NCI-H2227 (cell line): ENCODE results near the gene TTLL8.
"Not testable (repeated sequence)": the region's sequence is repeated elsewhere in the genome, so short reads cannot be mapped to it uniquely, and the experiment has no call there.

ENCODE experiments used
- DNase-seq: peaks from one replicate; lab custom pipeline; 2025; ENCODE audit not compliant: unreplicated experiment; lab: John Stamatoyannopoulos, UW

TTLL8 gene

DNA sequence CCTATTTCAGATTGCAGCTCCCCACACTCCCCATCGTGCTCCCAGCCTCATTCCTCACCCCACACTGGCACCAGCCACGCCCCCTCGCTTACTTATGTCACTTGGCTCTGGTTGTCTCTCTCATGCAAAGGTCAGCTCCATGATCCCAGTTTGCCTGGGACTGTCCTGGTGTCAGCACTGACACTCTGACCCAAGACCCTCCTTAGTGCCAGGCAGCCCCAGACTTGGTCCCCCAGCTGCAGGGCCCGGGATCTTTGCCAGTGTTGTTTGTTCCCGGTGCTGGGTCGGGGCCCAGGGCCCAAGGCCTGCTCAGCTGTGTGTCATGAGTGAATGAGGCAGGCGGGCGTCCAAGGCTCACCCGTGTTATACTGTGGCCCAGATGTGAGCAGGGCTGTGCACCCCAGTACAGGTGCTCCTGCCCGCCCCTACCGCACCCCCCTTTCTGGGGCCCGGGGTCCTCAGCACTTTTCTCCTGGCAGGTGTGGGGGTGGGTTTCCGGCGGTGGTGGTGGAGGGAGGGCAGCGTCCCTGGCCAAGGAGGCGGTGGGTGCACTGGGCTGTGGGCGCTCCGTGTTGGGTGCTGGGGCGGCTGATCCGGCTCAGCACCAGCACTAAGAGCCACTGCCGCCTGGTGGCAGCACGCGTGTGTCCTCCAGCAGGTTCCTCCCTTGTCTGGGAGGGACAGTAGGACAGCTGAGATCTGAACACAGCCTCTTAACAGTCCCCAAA is 65.0 kb downstream of the TTLL8 start:
- DNase-seq = no peak

DNA sequence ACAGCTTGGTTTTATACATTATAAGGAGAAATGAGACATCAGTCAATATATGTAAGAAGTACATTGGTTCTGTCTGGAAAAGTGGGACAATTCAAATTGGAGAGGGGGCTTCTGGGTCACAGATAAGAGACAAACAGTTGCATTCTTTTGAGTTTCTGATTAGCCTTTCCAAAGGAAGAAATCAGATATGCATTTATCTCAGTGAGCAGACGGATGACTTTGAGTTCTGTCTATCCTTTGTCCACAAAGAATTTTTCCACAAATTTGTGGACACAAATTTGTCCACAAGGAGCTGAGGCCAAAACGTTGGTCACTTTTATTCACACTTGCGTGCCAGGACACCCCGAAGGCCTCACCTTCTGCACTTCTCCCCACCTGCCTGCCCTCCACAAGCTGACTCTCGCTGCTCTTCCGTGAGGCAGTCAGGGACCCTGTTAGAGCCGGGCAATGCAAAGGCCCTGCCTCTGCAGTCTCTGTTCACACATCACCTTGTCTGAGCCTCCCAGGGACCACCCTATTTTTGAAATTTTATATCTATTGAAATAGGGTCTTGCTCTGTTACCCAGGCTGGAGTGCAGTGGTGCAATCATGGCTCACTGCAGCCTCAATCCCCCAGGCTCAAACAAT is 66.1 kb downstream of the TTLL8 start:
- DNase-seq = no peak

DNA sequence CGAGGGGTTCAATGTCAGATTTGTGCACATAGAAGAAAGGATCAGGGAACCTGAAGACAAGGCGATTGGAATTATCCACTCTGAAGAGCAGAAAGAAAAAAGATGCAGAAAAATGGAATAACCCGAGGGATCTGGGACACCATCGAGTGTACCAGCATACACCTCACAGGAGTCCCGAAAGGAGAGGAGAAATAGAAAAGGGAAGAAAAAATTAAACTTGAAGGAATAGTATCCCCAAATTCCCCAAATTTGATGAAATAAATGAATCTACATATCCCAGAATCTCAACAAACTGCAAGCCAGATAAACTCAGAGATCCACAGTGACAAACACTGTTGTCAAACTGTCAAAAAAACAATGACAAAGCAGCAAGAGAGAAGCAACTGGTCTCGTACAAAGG is 66.9 kb downstream of the TTLL8 start:
- no peak for DNase-seq

DNA sequence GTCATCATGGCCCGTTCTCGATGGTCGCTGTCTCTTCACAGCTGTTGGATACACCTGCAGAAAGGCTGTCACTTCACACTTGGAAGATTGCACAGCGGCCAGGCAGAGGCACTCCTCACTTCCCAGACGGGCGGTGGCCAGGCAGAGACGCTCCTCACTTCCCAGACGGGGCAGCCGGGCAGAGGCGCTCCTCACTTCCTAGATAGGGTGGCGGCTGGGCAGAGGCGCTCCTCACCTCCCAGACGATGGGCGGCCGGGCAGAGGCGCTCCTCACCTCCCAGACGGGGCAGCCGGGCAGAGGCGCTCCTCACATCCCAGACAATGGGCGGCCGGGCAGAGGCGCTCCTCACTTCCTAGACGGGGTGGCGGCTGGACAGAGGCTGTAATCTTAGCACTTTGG is 68.3 kb downstream of the TTLL8 start:
- DNase-seq = not testable (repeated sequence)

DNA sequence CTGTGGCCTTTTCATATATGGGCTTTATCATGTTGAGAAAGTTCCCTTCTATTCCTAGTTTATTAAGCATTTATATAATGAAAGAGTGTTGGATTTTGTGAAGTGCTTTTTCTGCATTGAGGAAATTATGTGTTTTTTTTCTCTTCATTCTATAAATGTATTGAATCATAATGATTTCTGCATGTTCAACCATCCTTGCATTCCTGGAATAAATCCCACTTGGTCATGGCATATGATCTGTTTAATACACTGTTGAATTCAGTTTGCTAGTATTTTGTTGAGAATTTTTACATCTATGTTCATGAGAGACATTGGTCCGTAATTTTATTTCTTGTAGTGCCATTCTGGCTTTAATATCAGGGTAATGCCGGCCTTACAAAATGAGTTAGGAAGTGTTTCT is 71.8 kb downstream of the TTLL8 start:
- DNase-seq = no peak

DNA sequence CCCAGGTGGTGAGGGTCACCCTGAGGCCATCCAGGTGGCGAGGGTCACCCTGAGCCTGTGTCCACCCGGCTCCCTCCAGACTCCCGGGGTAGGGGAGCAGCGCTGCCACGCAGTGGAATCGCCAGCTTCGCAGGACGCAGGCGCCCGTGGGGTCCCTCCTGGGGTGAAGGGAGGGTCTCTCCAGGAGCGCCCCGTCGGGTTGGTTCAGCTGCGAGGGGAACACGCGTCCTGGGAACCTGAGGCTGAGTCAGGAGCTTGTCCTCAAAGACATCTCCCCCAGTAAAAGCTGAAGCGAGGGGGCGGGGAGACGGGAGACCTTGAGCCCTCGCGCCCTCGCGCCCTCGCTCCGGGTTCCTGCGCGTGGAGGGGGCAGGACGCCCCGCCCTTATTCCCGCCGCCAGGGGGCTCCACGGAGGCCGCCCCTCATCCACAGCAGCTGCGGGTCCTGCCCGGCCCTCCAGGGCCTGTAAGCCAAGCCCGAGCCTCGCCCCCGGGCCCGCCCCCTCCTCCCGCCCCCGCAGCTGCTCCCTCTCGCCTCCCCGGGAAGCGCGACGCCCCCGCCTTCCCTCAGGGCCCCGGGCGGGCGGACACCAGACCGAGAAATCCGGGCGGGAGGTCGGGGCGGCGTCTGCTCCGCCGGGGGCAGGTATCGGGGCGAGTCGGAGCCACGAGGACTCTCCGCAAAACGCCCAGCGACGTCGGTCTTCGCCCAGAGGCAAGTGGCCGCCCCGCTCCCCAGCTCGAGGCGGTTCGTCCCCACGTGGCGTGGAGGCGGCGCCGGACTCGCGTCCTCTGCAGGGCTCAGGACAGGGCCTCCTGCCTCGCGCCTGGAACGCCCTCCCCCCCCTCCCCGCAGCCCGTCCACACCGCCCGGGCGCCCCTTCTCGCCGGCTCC is 74.7 kb downstream of the TTLL8 start:
- DNase-seq = peak; percentile 60

DNA sequence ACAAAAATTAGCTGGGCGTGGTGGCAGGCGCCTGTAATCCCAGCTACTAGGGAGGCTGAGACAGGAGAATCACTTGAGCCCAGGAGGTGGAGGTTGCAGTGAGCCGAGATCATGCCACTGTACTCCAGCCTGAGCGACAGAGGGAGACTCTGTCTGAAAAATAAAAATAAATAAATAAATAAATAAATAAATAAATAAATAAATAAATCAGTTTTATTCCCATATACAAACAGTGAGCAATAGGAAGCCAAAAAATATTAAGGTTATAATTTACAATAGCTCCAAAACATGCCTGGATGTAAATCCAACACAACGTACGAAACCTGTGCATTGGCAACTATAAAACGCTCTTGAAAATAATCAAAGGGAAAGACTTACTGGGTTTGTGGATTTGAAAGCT is 76.3 kb downstream of the TTLL8 start:
- DNase-seq = not testable (repeated sequence)

DNA sequence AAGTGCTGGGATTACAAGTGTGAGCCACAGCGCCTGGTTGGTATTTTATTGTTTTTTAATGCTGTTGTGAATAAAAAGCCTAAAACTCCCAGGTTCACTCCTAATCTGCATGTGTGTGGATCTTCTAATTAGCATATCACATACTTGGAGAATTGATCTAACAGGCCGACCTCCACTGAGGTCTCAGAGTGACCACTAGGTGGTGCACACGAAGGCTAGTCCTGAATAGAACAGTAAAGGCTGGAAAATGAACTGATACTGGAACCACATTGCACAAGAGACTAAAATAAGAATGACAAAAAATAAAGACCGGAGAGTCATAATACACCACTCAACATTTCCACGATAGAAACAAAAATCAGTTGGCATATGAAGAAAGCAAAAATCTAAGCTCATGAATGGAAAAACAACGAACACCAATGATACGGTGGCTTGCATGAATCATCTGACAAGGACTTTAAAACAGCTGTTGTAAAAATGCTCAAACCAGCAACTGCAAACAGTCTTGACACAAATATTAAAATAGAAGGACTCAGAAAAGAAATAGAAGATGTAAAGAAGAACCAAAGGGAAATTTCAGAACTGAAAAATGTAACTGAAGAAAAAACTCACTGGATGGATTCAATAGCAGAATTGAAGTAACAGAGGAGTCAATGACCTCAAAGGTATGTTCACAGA is 78.4 kb downstream of the TTLL8 start:
- no peak for DNase-seq

DNA sequence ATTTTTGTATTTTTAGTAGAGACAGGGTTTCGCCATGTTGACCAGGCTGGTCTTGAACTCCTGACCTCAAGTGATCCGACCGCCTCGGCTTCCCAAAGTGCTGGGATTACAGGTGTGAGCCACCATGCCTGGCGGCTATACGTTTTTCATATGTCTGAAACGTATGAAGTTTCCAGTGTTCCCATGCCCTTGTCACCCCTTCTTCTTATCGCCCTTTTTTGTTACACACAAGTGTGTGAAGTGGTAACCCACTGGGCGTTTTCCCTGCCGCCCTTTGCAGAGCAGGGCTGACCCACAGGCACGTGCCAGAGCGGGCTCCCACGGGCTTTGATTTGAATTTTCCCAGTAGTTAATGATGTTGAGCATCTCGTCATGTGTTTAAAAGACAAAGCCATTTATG is 80.5 kb downstream of the TTLL8 start:
- no peak for DNase-seq

DNA sequence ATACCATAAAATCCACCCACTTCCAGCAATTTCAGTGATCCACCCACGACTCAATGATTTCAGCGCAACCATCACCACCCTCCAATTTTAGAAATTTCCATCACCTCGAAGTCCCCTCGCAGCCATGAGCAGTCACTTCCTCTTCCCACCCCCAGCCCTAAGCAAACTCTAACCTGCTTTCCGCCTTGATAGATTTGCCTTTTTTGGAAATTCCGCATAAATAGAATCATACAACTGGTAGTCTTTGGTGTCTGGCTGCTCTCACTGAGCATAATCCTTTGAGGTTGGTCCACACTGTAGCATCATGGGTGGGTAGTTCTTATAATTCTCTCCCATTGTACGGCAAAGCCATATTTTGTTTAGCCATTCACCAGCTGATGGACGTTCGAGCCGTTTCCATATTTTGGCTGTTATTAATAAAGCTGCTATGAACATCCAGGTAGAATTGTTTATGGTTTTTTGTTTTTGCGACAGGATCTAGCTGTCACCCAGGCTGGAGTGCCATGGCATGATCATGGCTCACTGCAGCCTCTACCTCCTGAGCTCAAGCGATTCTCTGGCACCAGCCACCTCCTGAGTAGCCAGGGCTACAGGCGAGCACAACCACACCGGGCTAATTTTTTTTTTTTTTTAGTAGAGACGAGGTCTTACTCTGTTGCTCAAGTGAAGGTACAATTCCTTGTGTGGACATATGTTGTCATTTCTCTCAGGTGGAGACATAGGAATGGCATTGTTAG is 81.5 kb downstream of the TTLL8 start:
- DNase-seq = no peak

DNA sequence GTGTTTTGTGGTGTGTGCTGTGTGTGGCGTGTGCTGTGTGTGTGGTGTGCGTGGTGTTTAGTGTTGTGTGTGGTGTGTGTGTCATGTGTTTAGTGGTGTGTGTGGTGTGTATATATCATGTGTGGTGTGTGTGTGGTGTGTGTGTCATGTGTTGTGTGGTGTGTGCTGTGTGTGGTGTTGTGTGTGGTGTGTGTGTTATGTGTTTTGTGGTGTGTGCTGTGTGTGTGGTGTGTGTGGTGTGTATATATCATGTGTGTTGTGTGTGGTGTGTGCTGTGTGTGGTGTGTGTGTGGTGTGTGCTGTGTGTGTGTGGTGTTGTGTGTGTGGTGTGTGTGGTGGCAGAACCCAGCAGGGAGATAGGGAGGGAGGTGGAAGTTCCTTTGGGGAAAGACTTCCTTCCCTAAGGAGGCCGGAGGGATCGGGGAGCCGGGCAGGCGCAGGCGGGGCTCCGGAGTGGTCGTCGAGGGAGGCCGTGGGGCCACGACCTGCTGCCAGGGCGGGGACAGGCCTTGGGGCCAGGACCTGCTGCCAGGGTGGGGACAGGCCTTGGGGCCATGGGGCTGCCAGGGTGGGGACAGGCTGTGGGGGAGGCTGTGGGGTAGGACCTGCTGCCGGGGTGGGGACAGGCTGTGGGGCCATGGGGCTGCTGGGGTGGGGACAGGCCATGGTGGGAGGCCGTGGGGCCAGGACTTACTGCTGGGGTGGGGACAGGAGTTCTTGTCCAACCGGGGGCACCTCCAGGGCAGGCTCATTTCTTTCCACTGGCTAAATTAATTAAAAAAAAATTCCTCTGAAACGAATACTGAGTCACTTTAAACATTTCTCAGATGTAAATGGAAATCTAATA is 82.3 kb downstream of the TTLL8 start:
- no peak for DNase-seq

DNA sequence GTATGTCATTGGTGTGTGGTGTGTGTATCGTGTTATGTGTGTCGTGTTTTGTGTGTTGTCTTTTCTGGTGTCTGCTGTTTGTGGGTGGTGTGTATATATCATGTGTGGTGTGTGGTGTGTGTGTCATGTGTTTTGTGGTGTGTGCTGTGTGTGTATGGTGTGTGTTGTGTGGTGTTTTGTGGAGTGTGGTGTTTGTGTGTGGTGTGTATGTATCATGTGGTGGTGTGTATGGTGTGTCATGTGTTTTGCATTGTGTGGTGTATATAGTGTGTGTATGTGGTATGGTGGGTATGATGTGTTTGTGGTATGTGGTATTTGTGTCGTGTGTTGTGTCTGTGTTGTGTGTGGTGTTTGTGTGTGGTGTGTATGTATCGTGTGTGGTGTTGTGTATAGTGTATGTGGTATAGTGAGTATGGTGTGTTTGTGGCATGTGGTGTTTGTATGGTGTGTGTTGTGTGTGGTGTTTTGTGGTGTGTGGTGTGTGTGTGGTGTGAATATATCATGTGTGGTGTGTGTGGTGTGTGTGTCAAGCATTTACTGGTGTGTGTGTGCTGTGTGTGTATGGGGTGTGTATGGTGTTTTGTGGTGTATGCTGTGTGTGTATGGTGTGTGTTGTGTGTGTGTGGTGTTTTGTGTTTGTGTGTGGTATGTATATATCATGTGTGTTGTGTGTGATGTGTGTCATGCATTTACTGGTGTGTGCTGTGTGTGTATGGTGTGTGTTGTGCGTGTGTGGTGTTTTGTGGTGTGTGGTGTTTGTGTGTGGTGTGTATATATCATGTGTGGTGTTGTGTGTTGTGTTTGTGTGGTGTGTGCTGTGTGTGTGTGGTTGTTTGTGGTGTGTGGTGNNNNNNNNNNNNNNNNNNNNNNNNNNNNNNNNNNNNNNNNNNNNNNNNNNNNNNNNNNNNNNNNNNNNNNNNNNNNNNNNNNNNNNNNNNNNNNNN is 84.8 kb downstream of the TTLL8 start:
- DNase-seq = no peak

DNA sequence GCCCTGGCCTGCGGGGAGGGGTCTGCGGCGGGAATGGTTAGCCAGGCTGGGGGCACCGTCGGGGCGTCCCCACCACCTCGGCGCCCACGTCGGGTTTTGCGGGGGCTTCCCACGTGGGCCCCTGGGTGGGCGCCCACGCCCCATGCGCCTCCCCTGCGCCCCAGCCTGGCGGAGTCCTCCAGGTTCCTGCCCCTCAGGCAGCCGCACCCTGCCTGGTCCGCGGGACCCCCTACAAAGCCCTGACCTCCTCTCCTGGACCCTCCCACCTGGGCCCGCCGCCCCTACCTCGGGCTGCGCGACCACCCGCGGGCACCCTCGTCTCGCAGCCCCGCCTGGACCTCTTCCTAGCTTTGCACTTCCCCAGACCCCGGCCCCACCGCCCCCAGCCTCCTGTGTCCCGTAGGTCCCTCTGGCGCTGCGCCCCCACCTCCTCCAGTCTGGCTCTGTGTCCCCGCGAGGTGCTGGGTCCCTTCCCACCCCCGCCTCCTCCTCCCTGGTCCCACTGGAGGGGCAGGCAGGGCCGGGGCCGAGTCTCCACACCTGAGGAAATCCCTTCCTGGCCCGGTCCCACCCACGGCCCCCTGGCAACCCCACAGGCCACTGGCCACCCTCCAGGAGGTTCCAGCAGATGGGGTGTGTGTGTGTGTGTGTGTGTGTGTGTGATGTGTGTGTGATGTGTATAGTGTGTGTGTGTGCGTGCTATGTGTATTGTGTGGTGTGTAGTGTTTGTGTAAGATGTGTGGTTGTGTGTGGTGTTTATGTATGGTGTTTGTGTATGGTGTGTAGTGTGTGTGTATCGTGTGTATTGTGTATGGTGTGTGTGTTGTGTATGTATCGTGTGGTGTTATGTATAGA is 85.7 kb downstream of the TTLL8 start:
- DNase-seq = no peak

DNA sequence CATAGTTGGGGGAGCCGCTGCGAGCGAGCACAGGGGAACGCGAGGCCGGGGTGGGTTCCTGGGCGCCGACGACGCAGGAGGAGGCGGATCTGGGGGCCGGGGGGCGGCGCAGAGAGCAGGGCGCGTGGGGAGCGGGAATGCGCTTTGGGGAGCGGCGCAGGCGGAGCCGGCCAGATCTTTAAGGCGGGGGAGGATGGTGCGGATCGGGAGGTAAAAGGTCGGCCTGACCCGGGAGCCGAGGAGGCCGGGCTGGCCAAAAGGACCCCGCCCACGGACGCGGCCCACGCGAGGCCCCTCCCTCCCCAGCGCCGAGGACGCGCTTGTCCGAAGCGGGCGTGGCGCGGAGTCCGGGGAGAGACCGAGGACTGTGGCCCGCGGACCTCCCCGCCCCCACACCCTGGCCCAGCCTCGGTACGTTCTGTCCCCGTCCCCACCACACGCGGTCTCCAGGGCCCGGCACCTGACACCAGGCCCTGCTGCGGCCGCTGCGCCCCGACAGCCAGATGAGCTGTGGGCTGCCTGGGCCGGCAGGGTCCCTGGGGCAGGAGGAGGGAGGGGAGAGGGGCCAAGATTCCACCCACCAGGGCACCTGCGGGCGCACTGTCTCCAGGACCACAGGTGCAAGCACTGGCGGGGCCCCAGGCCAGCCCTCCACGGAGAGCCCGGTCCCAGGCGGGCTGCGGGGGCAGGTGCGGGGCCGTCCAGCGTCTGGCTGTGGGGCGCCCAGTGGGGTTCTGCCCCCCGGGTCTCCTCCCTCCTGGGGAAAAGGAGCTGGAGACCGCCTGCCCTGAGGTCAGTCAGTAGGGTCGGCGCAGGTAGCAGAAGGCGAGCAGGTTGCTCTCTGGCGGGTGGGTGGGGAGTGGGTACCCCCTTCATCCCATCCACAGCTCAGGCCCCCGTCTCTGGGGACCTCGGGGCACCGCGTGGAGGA is 86.6 kb downstream of the TTLL8 start:
- no peak for DNase-seq

DNA sequence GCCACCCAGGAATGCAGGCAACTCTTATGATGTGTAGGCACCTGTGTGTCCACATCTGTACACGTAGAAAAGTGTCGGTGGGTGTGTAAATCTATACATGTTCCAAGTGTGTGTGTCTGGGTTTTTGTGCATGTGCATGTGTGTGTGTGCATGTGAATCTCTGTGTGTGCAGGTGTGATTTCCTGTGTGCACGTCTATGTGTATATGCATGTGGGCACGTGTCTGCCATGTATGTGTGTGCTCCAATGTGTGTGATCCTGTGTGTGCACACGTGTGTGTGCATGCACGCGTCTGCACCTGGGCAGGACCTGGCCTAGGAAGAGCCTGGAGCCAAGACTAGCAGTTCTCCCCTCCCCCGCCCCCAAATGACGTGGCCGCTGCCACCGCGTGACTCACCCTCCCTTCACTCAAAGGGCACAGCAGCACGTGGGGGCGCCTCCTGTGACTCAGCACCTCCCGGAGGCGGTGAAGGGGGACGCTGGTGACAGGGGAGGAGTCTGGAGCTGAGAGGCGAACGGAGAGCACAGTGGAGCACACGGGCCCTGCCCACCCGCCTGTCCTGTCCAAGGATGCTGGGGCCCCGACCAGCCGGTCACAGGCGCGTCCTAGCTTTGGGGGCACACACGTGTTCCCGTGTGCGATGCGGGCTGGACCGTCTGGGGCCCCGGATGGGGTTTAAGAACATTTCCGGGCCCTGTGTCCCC is 87.4 kb downstream of the TTLL8 start:
- DNase-seq = no peak
